Neutrophil (primary cell): ENCODE measurements around the gene RMP24.
"Not testable (repeated sequence)": the region's sequence is repeated elsewhere in the genome, so short reads cannot be mapped to it uniquely, and the experiment has no call there.

ENCODE experiments used
- H3K27ac ChIP-seq: fragments of 200-600 bp; sonication (generic); 2 replicates; pipeline ENCODE4 v1.5.1; 2016; ENCODE audit warnings: mild to moderate bottlenecking, moderate library complexity
- H3K27me3 ChIP-seq: fragments of 200-600 bp; sonication (generic); 2 replicates; pipeline ENCODE4 v1.6.0; 2016; ENCODE audit warnings: mild to moderate bottlenecking
- H3K36me3 ChIP-seq: fragments of 200-600 bp; sonication (generic); 2 replicates; pipeline ENCODE4 v1.5.1; 2017
- H3K4me1 ChIP-seq, 2 experiments: fragments of 200-600 bp in 1 of 2; sonication (generic) in 1 of 2; 1 replicate in 1 of 2; 2 replicates in 1 of 2; pipeline versions ENCODE4 v1.5.1 to v1.6.1; 2013 to 2016; ENCODE audit warnings: low read depth in 1 of 2, low read length in 1 of 2, mild to moderate bottlenecking in 1 of 2, moderate library complexity in 1 of 2; ENCODE audit not compliant: control insufficient read depth in 1 of 2, insufficient read depth in 1 of 2
- H3K4me3 ChIP-seq, 2 experiments: fragments of 200-600 bp in 1 of 2; sonication (generic) in 1 of 2; 1 replicate in 1 of 2; 2 replicates in 1 of 2; pipeline ENCODE4 v1.5.1; 2013 to 2016; ENCODE audit warnings: low read depth in 1 of 2, low read length in 1 of 2, mild to moderate bottlenecking in 1 of 2, moderate library complexity in 1 of 2
- H3K9me3 ChIP-seq: fragments of 200-600 bp; sonication (generic); 2 replicates; pipeline ENCODE4 v1.5.1; 2016
- CTCF ChIP-seq: fragments of 200-600 bp; sonication (generic); IDR thresholded peaks from 2 replicates; pipeline ENCODE4 v1.5.1; 2016; ENCODE audit warnings: antibody characterized with exemption

The RMP24 gene

DNA sequence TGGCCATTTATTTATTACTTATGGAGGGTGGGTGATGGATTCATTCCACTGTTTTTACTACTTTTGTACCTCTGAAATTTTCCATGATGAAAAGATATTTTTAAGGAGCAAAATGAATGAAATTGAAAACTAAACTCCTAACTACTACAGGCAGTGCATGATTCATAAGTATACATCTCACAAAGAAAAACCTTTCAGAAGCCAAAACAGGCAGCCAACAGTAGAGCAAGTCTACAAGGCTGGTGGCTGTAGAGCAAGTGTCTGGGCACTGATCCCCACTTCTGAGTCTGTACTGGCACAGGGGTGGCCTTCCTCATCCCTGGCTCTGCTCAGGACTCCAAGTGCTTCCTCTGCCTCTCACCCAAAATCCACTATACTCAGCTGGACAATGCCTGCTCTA lies 8.2 kb upstream of the RMP24 start:
- no peaks in the 10 kb centered on the region for H3K36me3 ChIP-seq
- no peak overlapping the region for H3K27ac ChIP-seq
- no peak overlapping the region for H3K4me3 ChIP-seq
- H3K4me1 ChIP-seq, result no peaks in the 10 kb centered on the region
- peaks cover 2% of the 10 kb centered on the region for H3K27me3 ChIP-seq
- no peaks in the 10 kb centered on the region for H3K9me3 ChIP-seq
- TF ChIP-seq CTCF, result no peak

DNA sequence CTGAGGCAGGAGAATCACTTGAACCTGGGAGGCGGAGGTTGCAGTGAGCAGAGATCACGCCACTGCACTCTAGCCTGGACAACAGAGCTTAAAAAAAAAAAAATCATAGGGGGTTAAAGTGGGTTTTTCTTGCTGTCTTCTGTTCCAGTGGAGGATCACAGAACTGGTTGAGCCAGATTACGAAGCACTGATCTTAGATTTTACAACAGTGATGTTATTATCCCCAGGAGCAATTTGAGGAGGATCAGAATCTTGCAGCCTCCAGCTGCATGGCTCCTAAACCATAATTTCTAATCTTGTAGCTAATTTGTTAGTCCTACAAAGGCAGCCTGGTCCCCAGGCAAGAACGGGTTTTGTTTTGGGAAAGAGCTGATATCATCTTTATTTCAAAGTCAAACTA lies 4.6 kb upstream of the RMP24 start:
- not testable (repeated sequence) for H3K9me3 ChIP-seq, H3K27ac ChIP-seq, H3K27me3 ChIP-seq, H3K4me3 ChIP-seq, H3K36me3 ChIP-seq
- peaks cover 12 to 24% of the 10 kb centered on the region in 2 experiments for H3K4me1 ChIP-seq

DNA sequence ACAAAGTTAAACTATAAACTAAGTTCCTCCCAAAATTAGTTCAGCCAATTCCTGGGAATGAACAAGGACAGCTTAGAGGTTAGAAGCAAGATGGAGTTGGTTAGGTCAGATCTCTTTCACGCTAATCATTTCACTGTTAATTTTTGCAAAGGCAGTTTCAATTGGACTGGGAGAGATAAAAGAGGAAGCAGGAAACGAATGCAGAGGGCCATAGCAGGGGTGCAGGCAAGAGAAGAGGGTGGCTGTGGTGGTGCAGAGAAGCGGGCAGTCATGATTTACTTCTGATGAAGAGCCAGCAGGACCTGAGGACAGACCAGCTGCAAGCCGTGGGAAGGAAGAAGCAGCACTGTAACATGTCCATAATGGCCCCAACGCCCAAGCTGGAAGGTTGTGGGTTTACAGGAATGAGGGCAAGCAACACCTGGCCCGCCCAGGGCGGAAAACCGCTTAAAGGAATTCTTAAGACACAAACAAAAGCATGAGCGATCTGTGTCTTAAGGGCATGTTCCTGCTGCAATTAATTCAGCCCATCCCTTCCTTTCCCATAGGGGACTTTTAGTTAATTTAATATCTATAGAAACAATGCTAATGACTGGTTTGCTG lies 4.1 kb upstream of the RMP24 start:
- H3K4me3 ChIP-seq, result no peak overlapping the region
- no peaks in the 10 kb centered on the region for H3K36me3 ChIP-seq
- no peaks in the 10 kb centered on the region for H3K27me3 ChIP-seq
- H3K4me1 ChIP-seq, result peaks cover 18 to 29% of the 10 kb centered on the region in 2 experiments
- no peak overlapping the region for H3K27ac ChIP-seq
- no peak for TF ChIP-seq CTCF
- H3K9me3 ChIP-seq, result no peaks in the 10 kb centered on the region

GRCh38 chr18:35969676-35970075 lies 2.8 kb upstream of the RMP24 start:
- no peak overlapping the region for H3K27ac ChIP-seq
- no peak for TF ChIP-seq CTCF
- H3K27me3 ChIP-seq, result no peaks in the 10 kb centered on the region
- H3K9me3 ChIP-seq, result no peaks in the 10 kb centered on the region
- no peak overlapping the region for H3K4me3 ChIP-seq
- H3K36me3 ChIP-seq, result no peaks in the 10 kb centered on the region
- peaks cover 24 to 35% of the 10 kb centered on the region in 2 experiments for H3K4me1 ChIP-seq

DNA sequence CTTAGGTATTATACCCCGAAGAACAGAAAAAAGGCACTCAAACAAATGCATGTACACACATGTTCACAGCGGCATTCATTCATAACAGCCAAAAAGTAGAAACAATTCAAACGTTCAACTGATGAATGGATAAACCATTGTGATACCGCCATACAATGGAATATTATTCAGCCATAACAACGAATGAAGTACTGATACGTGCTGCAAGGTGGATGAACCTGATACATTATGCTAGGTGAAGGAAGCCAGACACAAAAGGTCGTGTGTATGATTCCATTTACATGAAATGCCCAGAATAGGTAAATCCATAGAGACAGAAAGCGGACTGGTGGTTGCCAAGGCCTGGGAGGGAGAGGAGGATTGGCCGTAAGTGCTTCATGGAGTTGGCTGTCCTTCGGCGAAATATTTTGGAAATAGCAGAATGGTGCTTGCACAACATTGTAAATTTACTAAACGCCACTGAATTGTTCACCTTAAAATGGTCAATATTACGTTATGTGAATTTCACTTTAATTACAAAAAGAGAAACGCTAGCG lies 750 bp upstream of the RMP24 start:
- peak overlapping the region; percentile 90 for H3K27ac ChIP-seq
- H3K9me3 ChIP-seq, result no peaks in the 10 kb centered on the region
- H3K4me1 ChIP-seq, result peaks cover 24 to 35% of the 10 kb centered on the region in 2 experiments
- H3K4me3 ChIP-seq, result peak overlapping the region; percentile 96 to 97
- peaks cover 19% of the 10 kb centered on the region for H3K36me3 ChIP-seq
- TF ChIP-seq CTCF, result no peak
- H3K27me3 ChIP-seq, result no peaks in the 10 kb centered on the region

GRCh38 chr18:35973650-35974049 lies 1.2 kb downstream of the RMP24 start:
- Histone ChIP-seq H3K27ac (no peak overlapping the region), H3K27me3 (no peaks in the 10 kb centered on the region)
- no peak for TF ChIP-seq CTCF

More at GRCh38 chr18:35973650-35974049, 1.2 kb downstream of the RMP24 start:
- H3K36me3 ChIP-seq, result peaks cover 38% of the 10 kb centered on the region
- H3K4me3 ChIP-seq, result peak overlapping the region in 1 of 2 experiments; percentile 97
- H3K9me3 ChIP-seq, result no peaks in the 10 kb centered on the region
- H3K4me1 ChIP-seq, result peaks cover 24 to 35% of the 10 kb centered on the region in 2 experiments
